Measurements from ENCODE around the gene CDK9. TPM values are rescaled to one million over a fixed set of nuclear protein-coding genes. Genes with fewer than 3 reads are reported as not detected.

CDK9 gene
- total and polyA plus RNA-seq, 2 of the 4 experiments (the other 2 are of a cell fraction): 30.3 to 49.9 TPM

DNA sequence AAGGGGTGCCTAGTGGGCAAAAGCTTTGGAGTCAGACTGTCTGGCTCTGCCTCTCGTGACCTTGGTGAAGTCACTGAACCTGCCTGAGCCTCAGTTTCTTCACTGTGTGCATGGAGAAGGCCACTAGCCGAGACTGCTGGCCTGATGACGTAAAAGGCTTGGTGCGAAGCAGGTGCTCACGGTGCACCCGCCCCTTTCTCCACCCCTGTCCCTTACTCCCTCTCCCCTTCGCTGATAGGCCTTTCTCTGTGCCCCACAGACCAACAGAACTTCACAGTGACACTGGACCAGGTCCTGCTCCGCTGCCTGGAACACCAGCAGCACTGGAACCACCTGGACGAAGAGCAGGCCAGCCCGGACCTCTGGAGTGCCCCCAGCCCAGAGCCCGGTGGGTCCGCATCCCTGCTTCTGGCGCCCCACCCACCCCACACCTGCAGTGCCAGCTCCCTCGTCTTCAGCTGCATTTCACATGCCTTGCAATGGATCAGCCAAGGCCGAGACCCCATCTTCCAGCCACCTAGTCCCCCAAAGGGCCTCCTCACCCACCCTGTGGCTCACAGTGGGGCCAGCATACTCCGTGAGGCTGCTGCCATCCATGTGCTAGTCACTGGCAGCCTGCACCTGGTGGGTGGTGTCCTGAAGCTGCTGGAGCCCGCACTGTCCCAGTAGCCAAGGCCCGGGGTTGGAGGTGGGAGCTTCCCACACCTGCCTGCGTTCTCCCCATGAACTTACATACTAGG lies 27.3 kb downstream of the CDK9 start:
- H2BK15ac ChIP-seq (ENCODE audit: low read depth, low read length): no peak overlapping the region
- TF ChIP-seq, protein P1, sequence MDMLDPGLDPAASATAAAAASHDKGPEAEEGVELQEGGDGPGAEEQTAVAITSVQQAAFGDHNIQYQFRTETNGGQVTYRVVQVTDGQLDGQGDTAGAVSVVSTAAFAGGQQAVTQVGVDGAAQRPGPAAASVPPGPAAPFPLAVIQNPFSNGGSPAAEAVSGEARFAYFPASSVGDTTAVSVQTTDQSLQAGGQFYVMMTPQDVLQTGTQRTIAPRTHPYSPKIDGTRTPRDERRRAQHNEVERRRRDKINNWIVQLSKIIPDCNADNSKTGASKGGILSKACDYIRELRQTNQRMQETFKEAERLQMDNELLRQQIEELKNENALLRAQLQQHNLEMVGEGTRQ (IDR thresholded peaks at IDR 0.05; ENCODE audit: low read depth, low read length): no peak
- TF ChIP-seq POLR2A (IDR thresholded peaks at IDR 0.05; ENCODE audit: low read depth, low read length) (no peak), MAFK (IDR thresholded peaks at IDR 0.05; ENCODE audit: low read depth, low read length) (no peak), SMC3 (IDR thresholded peaks at IDR 0.05; ENCODE audit: low read depth, low read length) (no peak), MAZ (IDR thresholded peaks at IDR 0.05; ENCODE audit: borderline replicate concordance, low read depth, low read length) (no peak), MXI1 (IDR thresholded peaks at IDR 0.05; ENCODE audit: borderline replicate concordance, low read depth, low read length) (no peak), CEBPB (IDR thresholded peaks at IDR 0.05; ENCODE audit: low read depth, low read length) (no peak), RAD21 (IDR thresholded peaks at IDR 0.05; ENCODE audit: low read length) (no peak), FOS (IDR thresholded peaks at IDR 0.05; ENCODE audit: low read depth, low read length) (no peak), CHD1 (IDR thresholded peaks at IDR 0.05; ENCODE audit: low read depth, low read length) (no peak), BHLHE40 (IDR thresholded peaks at IDR 0.05; ENCODE audit: low read depth, low read length) (no peak)
- TF ChIP-seq, protein P2, sequence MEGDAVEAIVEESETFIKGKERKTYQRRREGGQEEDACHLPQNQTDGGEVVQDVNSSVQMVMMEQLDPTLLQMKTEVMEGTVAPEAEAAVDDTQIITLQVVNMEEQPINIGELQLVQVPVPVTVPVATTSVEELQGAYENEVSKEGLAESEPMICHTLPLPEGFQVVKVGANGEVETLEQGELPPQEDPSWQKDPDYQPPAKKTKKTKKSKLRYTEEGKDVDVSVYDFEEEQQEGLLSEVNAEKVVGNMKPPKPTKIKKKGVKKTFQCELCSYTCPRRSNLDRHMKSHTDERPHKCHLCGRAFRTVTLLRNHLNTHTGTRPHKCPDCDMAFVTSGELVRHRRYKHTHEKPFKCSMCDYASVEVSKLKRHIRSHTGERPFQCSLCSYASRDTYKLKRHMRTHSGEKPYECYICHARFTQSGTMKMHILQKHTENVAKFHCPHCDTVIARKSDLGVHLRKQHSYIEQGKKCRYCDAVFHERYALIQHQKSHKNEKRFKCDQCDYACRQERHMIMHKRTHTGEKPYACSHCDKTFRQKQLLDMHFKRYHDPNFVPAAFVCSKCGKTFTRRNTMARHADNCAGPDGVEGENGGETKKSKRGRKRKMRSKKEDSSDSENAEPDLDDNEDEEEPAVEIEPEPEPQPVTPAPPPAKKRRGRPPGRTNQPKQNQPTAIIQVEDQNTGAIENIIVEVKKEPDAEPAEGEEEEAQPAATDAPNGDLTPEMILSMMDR (conservative IDR thresholded peaks at IDR 0.05; ENCODE audit: low read depth, low read length): no peak
- no peak overlapping the region for H2AK5ac ChIP-seq (ENCODE audit: low read depth, low read length)
- no peak overlapping the region for H3K27ac ChIP-seq (ENCODE audit: insufficient read depth, low read length)
- H3K79me1 ChIP-seq (ENCODE audit: low read depth in 1 of 2, low read length in 2 of 2): peaks cover 15 to 25% of the 10 kb centered on the region in 2 experiments
- H4K91ac ChIP-seq (ENCODE audit: insufficient read depth, low read depth, low read length): no peak overlapping the region
- no peak overlapping the region for H3K14ac ChIP-seq (replicated peaks; ENCODE audit: low read depth, low read length)
- no peak for ATAC-seq (ENCODE audit: low read depth)
- in situ Hi-C loops (cut with MboI; ENCODE audit: low sequenced_read_pairs): no loop called here
- intact Hi-C loops (cut with micrococcal nuclease): no loop called here
- no peaks in the 10 kb centered on the region for H3K27me3 ChIP-seq (ENCODE audit: control insufficient read depth, insufficient read depth, low read length)
- H3K9ac ChIP-seq (ENCODE audit: low read depth, low read length): no peak overlapping the region
- no peak overlapping the region for H2BK120ac ChIP-seq (ENCODE audit: low read depth, low read length)
- no peak overlapping the region for H3K4ac ChIP-seq (ENCODE audit: low read depth, low read length)
- no peak overlapping the region for H3K56ac ChIP-seq (ENCODE audit: extremely low read depth, insufficient read depth, low read length)
- dilution Hi-C loops (cut with HindIII; ENCODE audit: low sequenced_read_pairs, unreplicated experiment): no loop called here
- no peak overlapping the region for H3K4me3 ChIP-seq (ENCODE audit: insufficient read depth, low read depth, low read length)
- CTCF ChIA-PET: no interaction called here
- no peak overlapping the region for H2AFZ ChIP-seq (replicated peaks; ENCODE audit: low read length, poor library complexity)
- no peak overlapping the region for H3K23ac ChIP-seq (ENCODE audit: low read depth, low read length)
- no peak overlapping the region for H4K5ac ChIP-seq (ENCODE audit: low read depth, low read length)
- H4K20me1 ChIP-seq (ENCODE audit: insufficient read depth, low read length): peaks cover 19% of the 10 kb centered on the region
- WGBS, 2 experiments (ENCODE audit: extremely low coverage in 2 of 2, insufficient read length in 1 of 2): 91% methylated on average over 6 of the region's 19 CpGs; no CpG with 5 or more reads in 1 of the 2 experiments
- H2BK20ac ChIP-seq (ENCODE audit: low read depth, low read length): no peak overlapping the region
- no peak overlapping the region for H3K18ac ChIP-seq (ENCODE audit: low read depth, low read length)
- H4K8ac ChIP-seq (ENCODE audit: low read depth in 2 of 2, low read length in 2 of 2): no peak overlapping the region
- H3K9me1 ChIP-seq (ENCODE audit: insufficient read depth, low read length): no peaks in the 10 kb centered on the region; the same call in 1 of the 2 replicates
- peaks cover 11% of the 10 kb centered on the region; the same call in 1 of the 2 replicates for H3K4me1 ChIP-seq (ENCODE audit: control insufficient read depth, insufficient read depth, low read length)
- POLR2A ChIA-PET (ENCODE audit: unreplicated experiment): no interaction called here
- no peak overlapping the region for H2AK9ac ChIP-seq (replicated peaks; ENCODE audit: low read depth, low read length, poor library complexity)
- H3K4me2 ChIP-seq (ENCODE audit: low read depth, low read length): no peak overlapping the region
- DNase-seq: no peak
- BruUV-seq (replicated peaks): no TSS peak
- H3K36me3 ChIP-seq (ENCODE audit: control insufficient read depth, insufficient read depth, low read length): peaks cover 79% of the 10 kb centered on the region
- H3K9me3 ChIP-seq (ENCODE audit: control insufficient read depth, insufficient read depth, low read length): no peaks in the 10 kb centered on the region
- no peak overlapping the region for H2BK5ac ChIP-seq (ENCODE audit: low read depth, low read length, poor library complexity, severe bottlenecking)
